Fibroblast of skin of back (primary cell): ENCODE measurements around the gene HEMGN. TPM values are rescaled to one million over a fixed set of nuclear protein-coding genes. Genes with fewer than 3 reads are reported as not detected.
"Not testable (repeated sequence)": the region's sequence is repeated elsewhere in the genome, so short reads cannot be mapped to it uniquely, and the experiment has no call there.

ENCODE experiments used
- DNase-seq: peaks from one replicate; pipeline ENCODE4 v3.0.0-alpha.2; 2013
- polyA plus RNA-seq, 2 experiments: library from polyadenylated mRNA; unstranded; fragments of 120-200 nt; gene quantifications; one replicate each; pipeline ENCODE4 v1.2.1, GENCODE V29; 2013; ENCODE audit not compliant: insufficient read length in 2 of 2

HEMGN gene, protein sequence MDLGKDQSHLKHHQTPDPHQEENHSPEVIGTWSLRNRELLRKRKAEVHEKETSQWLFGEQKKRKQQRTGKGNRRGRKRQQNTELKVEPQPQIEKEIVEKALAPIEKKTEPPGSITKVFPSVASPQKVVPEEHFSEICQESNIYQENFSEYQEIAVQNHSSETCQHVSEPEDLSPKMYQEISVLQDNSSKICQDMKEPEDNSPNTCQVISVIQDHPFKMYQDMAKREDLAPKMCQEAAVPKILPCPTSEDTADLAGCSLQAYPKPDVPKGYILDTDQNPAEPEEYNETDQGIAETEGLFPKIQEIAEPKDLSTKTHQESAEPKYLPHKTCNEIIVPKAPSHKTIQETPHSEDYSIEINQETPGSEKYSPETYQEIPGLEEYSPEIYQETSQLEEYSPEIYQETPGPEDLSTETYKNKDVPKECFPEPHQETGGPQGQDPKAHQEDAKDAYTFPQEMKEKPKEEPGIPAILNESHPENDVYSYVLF
- polyA plus RNA-seq (2013, experiment 1 of 2; ENCODE audit: insufficient read length) = not detected
- polyA plus RNA-seq (2013, experiment 2 of 2; ENCODE audit: insufficient read length) = not detected

DNA sequence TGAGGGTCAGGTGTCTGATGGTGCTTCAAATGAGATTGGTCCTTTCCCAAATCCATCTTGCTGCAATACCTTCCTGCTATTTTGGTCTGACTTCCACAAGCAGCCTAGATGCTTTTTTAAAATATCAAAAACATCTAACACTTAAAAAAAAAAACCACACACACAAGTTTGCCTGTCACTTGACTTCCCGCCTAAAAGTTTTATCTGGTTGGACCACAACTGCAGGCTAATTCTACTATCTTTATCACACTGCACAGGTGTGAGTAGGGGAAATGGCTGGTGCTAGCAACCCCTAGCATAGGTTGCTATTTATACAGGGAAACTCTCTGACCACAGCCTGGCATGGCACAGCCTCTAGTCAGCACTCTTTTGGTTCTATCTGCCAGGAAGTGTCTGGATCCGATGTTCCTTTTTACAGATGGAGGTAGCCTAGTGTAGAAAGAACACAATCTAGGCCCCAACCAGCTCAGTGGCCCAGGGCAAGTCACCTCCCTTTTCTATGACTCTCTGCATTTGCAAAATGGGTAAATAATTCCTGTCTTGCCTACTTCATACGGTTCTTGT is at the start of gene HEMGN:
TSS of gene HEMGN (minus strand) at position 92 of the 564 bp plus-strand sequence. CDS start at position 56, 36 bp downstream.
- no peak for DNase-seq

DNA sequence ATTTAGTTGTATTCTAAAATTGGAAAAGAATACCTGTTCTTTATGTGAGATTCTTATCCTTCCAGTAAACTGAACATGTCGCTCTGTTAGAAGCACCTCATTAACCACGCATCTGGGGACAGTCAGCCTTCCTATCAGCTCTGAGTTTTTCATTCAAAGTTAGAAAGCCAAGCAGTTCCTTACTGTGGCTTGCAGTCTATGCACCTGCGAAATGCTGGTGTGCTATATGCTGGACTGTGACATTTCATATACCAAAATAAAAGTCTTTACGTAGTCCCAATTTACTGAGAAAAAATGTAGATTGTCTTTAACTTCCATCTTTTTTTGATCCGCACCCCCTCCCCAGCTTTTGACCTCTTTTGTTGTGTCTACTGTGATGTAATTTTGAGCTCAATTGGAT is 49.5 kb upstream of the HEMGN start:
- DNase-seq = no peak

- peak; percentile 31 for DNase-seq
These were observed 47.3 kb upstream of the HEMGN start for GRCh38 chr9:97985058-97985861.

GRCh38 chr9:97984188-97985057 is 46.5 kb upstream of the HEMGN start:
- DNase-seq = peak; percentile 81

GRCh38 chr9:97983589-97984187 is 45.7 kb upstream of the HEMGN start:
- DNase-seq = peak; percentile 46

GRCh38 chr9:97982683-97983588 is 45.0 kb upstream of the HEMGN start, which contains the start of gene ANP32B:
Gene ANP32B (plus strand): TSS chr9:97983341. CDS start chr9:97983556, 215 bp downstream.
- DNase-seq = peak; percentile 94

DNA sequence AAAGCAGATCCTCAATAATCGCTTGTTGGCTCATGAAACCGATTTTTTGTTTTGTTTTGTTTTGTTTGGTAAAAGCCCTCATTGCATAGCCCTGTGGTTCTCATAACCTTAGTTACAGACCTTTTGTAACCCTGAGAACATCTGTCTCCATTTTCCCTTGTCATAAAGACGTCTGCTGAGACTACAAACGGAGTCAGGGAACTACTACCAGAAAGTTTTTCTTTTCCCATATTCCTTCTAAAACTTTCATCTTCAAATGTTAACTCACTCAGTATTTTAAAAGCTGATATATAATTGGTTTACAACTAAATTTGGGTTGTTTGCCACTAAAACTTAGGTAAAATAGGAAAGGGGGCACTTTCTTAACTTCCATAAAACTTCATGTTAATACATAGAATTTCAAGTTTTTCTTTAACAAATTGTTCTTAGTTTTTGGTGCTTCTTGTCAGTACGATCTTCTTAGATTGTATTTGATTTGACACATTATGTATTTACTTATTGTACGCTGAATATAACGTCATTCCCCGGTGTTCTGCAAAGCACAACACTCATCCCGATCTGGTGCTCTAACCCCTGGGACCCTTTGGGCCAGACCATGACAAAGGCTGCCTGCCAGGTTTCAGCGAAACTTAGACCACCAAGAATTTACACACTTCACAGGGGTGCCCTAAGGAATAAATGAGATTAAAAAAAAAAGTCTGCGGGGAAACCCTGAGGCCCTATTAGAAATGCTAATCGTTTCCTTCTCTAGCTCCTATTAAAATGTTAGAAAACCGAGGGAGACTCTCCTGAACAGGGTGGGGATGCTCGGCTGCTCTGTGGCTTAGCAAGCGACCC is 44.1 kb upstream of the HEMGN start:
- no peak for DNase-seq

DNA sequence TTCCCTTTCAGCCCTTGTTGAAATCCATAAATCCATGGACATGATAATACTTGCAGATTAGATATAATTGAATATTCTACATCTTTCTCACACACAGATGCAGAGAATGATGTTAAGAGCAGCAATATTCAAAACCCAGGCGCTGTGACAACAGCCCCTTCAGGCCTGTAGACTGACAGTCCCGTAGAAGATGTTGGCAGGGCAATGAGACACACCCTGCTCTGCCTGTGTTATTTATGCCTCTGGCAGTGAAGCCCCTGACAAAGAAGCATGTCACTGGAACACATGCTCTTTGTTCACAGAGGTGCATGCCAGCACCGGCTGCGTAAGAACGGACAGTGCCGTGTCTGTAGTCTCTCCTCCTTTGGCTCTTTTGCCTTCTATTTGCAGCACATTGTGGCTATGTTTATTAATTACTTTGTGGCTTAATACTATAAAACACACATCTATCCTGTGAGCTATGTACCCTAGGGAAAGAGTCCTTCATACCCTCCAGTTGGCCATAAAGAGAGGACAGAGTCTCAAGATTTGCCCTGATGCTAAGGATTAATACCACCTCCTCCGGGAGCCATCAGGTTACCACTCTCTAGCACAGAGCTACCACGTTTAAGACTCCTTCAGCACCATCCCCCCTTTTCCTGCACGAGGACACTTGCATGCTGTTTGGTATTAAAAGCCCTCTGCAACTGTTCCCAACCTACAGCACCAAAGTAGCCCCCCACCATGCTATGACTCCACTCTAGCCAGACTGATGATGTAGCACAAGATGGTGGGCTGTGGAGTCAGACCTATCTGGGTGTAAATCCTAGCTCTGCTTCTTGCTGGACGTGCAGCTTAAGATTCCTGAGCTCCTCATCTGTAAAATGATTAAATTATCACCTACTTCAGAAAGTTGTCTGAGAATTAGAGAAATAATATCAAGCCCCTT is 43.2 kb upstream of the HEMGN start:
- no peak for DNase-seq

DNA sequence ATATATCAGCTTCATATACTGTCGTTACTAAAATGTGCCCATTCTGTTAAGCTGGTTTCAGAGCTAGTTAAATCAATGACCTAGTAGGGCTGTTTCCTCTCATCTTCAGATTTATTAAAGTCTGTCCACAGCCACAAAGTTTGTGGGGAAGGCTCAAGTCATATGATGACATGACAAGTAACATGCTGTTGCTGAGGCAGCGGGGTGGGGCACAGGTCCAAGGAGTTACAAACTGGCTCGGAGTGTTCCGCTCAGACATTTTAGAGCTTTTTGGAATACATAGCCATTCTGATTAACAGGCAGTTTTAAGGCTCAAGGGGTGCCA is 42.5 kb upstream of the HEMGN start:
- DNase-seq = peak; percentile 9

DNA sequence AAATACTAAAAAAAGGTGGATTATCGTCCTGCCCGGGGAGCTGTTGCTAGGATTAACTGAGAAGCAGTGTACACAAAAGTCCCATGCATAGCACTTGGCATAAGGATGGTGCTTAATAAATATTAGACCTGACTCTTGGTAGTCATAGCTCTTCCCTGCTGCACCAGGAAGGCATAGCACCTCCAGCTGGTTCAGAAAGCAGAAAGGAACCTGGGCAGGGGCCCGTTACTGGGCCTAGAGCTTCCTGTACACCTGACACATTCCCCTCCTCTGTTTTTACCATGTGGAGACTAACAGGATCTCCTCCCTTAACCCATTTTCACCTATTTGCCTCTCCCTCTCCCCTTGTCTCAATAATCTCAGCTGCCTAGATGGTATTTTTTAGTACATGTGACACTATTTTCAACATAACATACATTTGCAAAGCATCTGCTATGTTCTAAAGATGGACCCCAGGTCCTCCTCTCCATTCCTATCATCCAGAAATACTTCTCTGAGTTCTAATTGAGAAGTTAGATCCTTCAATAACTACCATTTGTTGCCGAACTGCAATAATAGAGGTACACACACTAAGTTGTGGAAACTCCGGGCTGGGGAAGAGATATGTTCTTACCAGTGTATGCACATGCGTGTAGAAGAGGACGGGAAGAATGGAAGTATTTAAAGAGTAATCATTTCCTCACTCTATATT is 42.0 kb upstream of the HEMGN start:
- DNase-seq = no peak

- DNase-seq = no peak
These were observed 40.6 kb upstream of the HEMGN start for GRCh38 chr9:97978371-97979130.

GRCh38 chr9:97976633-97977032 is 38.7 kb upstream of the HEMGN start:
- not testable (repeated sequence) for DNase-seq

GRCh38 chr9:97975376-97975775 is 37.4 kb upstream of the HEMGN start:
- no peak for DNase-seq

DNA sequence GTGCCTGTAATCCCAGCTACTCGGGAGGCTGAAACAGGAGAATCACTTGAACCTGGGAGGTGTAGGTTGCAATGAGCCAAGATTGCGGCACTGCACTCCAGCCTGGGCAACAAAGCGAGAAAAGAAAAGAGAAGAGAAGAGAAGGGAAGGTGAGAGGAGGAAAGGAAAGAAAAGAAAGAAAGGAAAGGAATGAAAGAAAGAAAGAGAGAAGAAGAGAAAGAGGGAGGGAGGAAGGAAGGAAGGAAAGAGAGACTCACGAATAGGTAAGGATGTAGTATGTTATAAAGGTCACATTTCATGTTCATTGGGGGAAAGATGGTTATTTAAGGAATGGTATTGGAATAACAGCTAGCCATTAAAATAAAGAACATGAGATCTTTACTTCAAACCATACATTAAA is 34.8 kb upstream of the HEMGN start:
- no peak for DNase-seq

- DNase-seq = no peak
These were observed 32.2 kb upstream of the HEMGN start for GRCh38 chr9:97970165-97970564.

GRCh38 chr9:97969014-97969413 is 31.0 kb upstream of the HEMGN start:
- no peak for DNase-seq

GRCh38 chr9:97966493-97966892 is 28.5 kb upstream of the HEMGN start:
- no peak for DNase-seq
